OCI-LY1 (cell line): ENCODE results near the gene CEP57.

ENCODE experiments used
- H2AFZ ChIP-seq: fragments of 200-600 bp; sonication (generic), shearing (Covaris generic); 2 replicates; pipeline ENCODE4 v1.6.0; 2014; ENCODE audit warnings: antibody characterized with exemption, mild to moderate bottlenecking, low read length
- H3F3A ChIP-seq: fragments of 200-600 bp; sonication (generic), shearing (Covaris generic); 2 replicates; pipeline ENCODE4 v1.6.0; 2014; ENCODE audit warnings: mild to moderate bottlenecking, antibody characterized with exemption, low read length, moderate library complexity; ENCODE audit not compliant: insufficient read depth
- H3K27ac ChIP-seq: fragments of 200-600 bp; sonication (generic); 2 replicates; pipeline ENCODE4 v1.5.1; 2014; ENCODE audit warnings: low read length, mixed run types, mild to moderate bottlenecking, low read depth; ENCODE audit not compliant: poor library complexity, severe bottlenecking
- H3K27me3 ChIP-seq: fragments of 200-600 bp; sonication (generic); 2 replicates; pipeline ENCODE4 v1.6.0; 2014; ENCODE audit warnings: antibody characterized with exemption, mild to moderate bottlenecking, low read length, moderate library complexity; ENCODE audit not compliant: insufficient read depth
- H3K36me3 ChIP-seq: fragments of 200-600 bp; sonication (generic); 2 replicates; pipeline ENCODE4 v1.6.1; 2014; ENCODE audit warnings: mild to moderate bottlenecking, antibody characterized with exemption, low read length, moderate library complexity, mixed read lengths; ENCODE audit not compliant: insufficient read depth
- H3K4me1 ChIP-seq: fragments of 200-600 bp; sonication (generic); 2 replicates; pipeline ENCODE4 v1.5.1; 2014; ENCODE audit warnings: mild to moderate bottlenecking, low read length, moderate library complexity; ENCODE audit not compliant: insufficient read depth, severe bottlenecking
- H3K4me2 ChIP-seq: fragments of 200-600 bp; sonication (generic), shearing (Covaris generic); 2 replicates; pipeline ENCODE4 v1.6.1; 2014; ENCODE audit warnings: low read length
- H3K4me3 ChIP-seq: fragments of 200-600 bp; sonication (generic); 2 replicates; pipeline ENCODE4 v1.5.1; 2014; ENCODE audit warnings: low read length, low read depth, mild to moderate bottlenecking, mixed read lengths; ENCODE audit not compliant: poor library complexity, severe bottlenecking
- H3K79me2 ChIP-seq: fragments of 200-600 bp; shearing (Covaris generic); 2 replicates; pipeline ENCODE4 v1.6.1; 2016; ENCODE audit warnings: mixed run types, low read length, mixed read lengths; ENCODE audit not compliant: insufficient read depth
- H3K9ac ChIP-seq: fragments of 200-600 bp; sonication (generic), shearing (Covaris generic); 2 replicates; pipeline ENCODE4 v1.6.1; 2014; ENCODE audit warnings: mild to moderate bottlenecking, low read length, mixed read lengths
- H3K9me2 ChIP-seq: fragments of 200-600 bp; sonication (generic), shearing (Covaris generic); 2 replicates; pipeline ENCODE4 v1.6.1; 2014; ENCODE audit warnings: low read depth, mild to moderate bottlenecking, low read length, mixed read lengths
- H3K9me3 ChIP-seq: fragments of 200-600 bp; shearing (Covaris generic); 2 replicates; pipeline ENCODE4 v1.6.1; 2014; ENCODE audit warnings: low read length, mixed read lengths
- H4K20me1 ChIP-seq: fragments of 200-600 bp; sonication (generic), shearing (Covaris generic); 2 replicates; pipeline ENCODE4 v1.6.0; 2016; ENCODE audit warnings: mild to moderate bottlenecking, low read length; ENCODE audit not compliant: insufficient read depth
- EZH2 ChIP-seq: fragments of 200-600 bp; sonication (generic), shearing (Covaris generic); IDR thresholded peaks from 2 replicates; pipeline ENCODE4 v1.8.0; 2017; ENCODE audit warnings: borderline replicate concordance, mixed run types, mild to moderate bottlenecking, antibody characterized with exemption, low read length, moderate library complexity, mixed read lengths
- TF ChIP-seq, protein P1 (sequence below): fragments of 200-600 bp; sonication (generic), shearing (Covaris generic); IDR thresholded peaks from 2 replicates; pipeline ENCODE4 v1.5.1; 2017; ENCODE audit warnings: mild to moderate bottlenecking, antibody characterized with exemption, low read length, moderate library complexity, mixed read lengths

CEP57 gene

GRCh38 chr11:95791709-95792033, 1.4 kb downstream of the CEP57 start:
- TF ChIP-seq, protein P1, sequence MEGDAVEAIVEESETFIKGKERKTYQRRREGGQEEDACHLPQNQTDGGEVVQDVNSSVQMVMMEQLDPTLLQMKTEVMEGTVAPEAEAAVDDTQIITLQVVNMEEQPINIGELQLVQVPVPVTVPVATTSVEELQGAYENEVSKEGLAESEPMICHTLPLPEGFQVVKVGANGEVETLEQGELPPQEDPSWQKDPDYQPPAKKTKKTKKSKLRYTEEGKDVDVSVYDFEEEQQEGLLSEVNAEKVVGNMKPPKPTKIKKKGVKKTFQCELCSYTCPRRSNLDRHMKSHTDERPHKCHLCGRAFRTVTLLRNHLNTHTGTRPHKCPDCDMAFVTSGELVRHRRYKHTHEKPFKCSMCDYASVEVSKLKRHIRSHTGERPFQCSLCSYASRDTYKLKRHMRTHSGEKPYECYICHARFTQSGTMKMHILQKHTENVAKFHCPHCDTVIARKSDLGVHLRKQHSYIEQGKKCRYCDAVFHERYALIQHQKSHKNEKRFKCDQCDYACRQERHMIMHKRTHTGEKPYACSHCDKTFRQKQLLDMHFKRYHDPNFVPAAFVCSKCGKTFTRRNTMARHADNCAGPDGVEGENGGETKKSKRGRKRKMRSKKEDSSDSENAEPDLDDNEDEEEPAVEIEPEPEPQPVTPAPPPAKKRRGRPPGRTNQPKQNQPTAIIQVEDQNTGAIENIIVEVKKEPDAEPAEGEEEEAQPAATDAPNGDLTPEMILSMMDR: no peak
- TF ChIP-seq EZH2: no peak

GRCh38 chr11:95792200-95792599, 1.9 kb downstream of the CEP57 start:
- H3K9ac ChIP-seq: no peak overlapping the region
- no peak overlapping the region for H2AFZ ChIP-seq
- no peaks in the 10 kb centered on the region for H3K9me2 ChIP-seq
- TF ChIP-seq, protein P1: no peak
- TF ChIP-seq EZH2: no peak
- H4K20me1 ChIP-seq: no peaks in the 10 kb centered on the region
- no peak overlapping the region for H3K27ac ChIP-seq
- peak overlapping the region; percentile 99 for H3K4me3 ChIP-seq
- H3K27me3 ChIP-seq: no peaks in the 10 kb centered on the region
- H3K36me3 ChIP-seq: peaks cover 12% of the 10 kb centered on the region; the same call in 1 of the 2 replicates
- H3K79me2 ChIP-seq: peaks cover 64% of the 10 kb centered on the region
- H3K4me2 ChIP-seq: peak overlapping the region; percentile 94
- H3F3A ChIP-seq: no peaks in the 10 kb centered on the region
- no peaks in the 10 kb centered on the region for H3K9me3 ChIP-seq
- peaks cover 30% of the 10 kb centered on the region for H3K4me1 ChIP-seq

More at GRCh38 chr11:95791709-95792033, 1.4 kb downstream of the CEP57 start:
- no peaks in the 10 kb centered on the region for H4K20me1 ChIP-seq
- H3K4me3 ChIP-seq: peak overlapping the region; percentile 99
- peaks cover 17% of the 10 kb centered on the region for H3K36me3 ChIP-seq
- peak overlapping the region; percentile 78 for H3K9ac ChIP-seq
- H3K79me2 ChIP-seq: peaks cover 64% of the 10 kb centered on the region
- H3K27ac ChIP-seq: no peak overlapping the region
- H3K27me3 ChIP-seq: no peaks in the 10 kb centered on the region
- no peaks in the 10 kb centered on the region for H3K9me3 ChIP-seq
- H3K9me2 ChIP-seq: no peaks in the 10 kb centered on the region
- H3K4me2 ChIP-seq: peak overlapping the region; percentile 94
- no peaks in the 10 kb centered on the region for H3F3A ChIP-seq
- peaks cover 30% of the 10 kb centered on the region for H3K4me1 ChIP-seq
- H2AFZ ChIP-seq: no peak overlapping the region

- no peak overlapping the region for H3K4me3 ChIP-seq
- no peak overlapping the region for H2AFZ ChIP-seq
- 0 out of 2 replicates have a peak overlapping the region, but pooled peaks have one; percentile 94 for H3K4me2 ChIP-seq
- no peaks in the 10 kb centered on the region for H3K9me2 ChIP-seq
- H3K79me2 ChIP-seq: peaks cover 68% of the 10 kb centered on the region
- H3K9ac ChIP-seq: no peak overlapping the region
- H3K27ac ChIP-seq: no peak overlapping the region
- peaks cover 7% of the 10 kb centered on the region; the same call in 1 of the 2 replicates for H3K36me3 ChIP-seq
- no peaks in the 10 kb centered on the region for H3K9me3 ChIP-seq
- H4K20me1 ChIP-seq: no peaks in the 10 kb centered on the region
- peaks cover 29% of the 10 kb centered on the region for H3K4me1 ChIP-seq
- TF ChIP-seq, protein P1: no peak
- TF ChIP-seq EZH2: no peak
- H3F3A ChIP-seq: no peaks in the 10 kb centered on the region
- H3K27me3 ChIP-seq: no peaks in the 10 kb centered on the region
Observed at GRCh38 chr11:95792700-95793099, 2.4 kb downstream of the CEP57 start.
